Prostate gland (tissue), 2 donors: ENCODE measurements around the gene PALM3. TPM values are rescaled to one million over a fixed set of nuclear protein-coding genes. Genes with fewer than 3 reads are reported as not detected.
A peak's percentile ranks its signal among the peaks of the same experiment; 100 is the strongest.

ENCODE experiments used
- DNase-seq: peaks from one replicate; pipeline ENCODE4 v3.0.0-alpha.2; 2019; ENCODE audit warnings: low spot score
- H3K27ac ChIP-seq, 2 donors: fragments of 200-600 bp; sonication (generic); 2 replicates each; pipeline ENCODE4 v1.5.1; 2017 to 2019
- H3K27me3 ChIP-seq: fragments of 200-600 bp; sonication (generic); replicated peaks from 2 replicates; pipeline ENCODE4 v1.5.1; 2019; ENCODE audit not compliant: insufficient read depth
- H3K36me3 ChIP-seq, 2 donors: fragments of 200-600 bp; sonication (generic); 1 replicate in 1 of 2; 2 replicates in 1 of 2; pipeline versions ENCODE4 v1.5.1 to v1.8.1; 2017 to 2019
- H3K4me1 ChIP-seq: fragments of 200-600 bp; sonication (generic); replicated peaks from 2 replicates; pipeline ENCODE4 v1.5.1; 2019
- H3K4me3 ChIP-seq, 2 donors: fragments of 200-600 bp; sonication (generic); 2 replicates each; pipeline ENCODE4 v1.5.1; 2017 to 2019
- H3K9me3 ChIP-seq: fragments of 200-600 bp; sonication (generic); 2 replicates; pipeline ENCODE4 v1.5.1; 2017
- CTCF ChIP-seq, 4 experiments: fragments of 200-600 bp in 2 of 4; fragments of 450-650 bp in 2 of 4; sonication (generic) in 2 of 4; IDR thresholded peaks; 1 replicate in 3 of 4; 2 replicates in 1 of 4; pipeline ENCODE4 v1.5.1; 2016 to 2019; ENCODE audit warnings: antibody characterized with exemption in 4 of 4, mild to moderate bottlenecking in 2 of 4, moderate library complexity in 2 of 4
- POLR2A ChIP-seq: fragments of 450-650 bp; IDR thresholded peaks from one replicate; pipeline ENCODE4 v1.6.1; 2016; ENCODE audit warnings: antibody characterized with exemption, mild to moderate bottlenecking
- POLR2AphosphoS5 ChIP-seq: sonication (generic); formaldehyde crosslinking; IDR thresholded peaks from one replicate; pipeline ENCODE4 v1.6.1; 2017; ENCODE audit warnings: antibody characterized with exemption
- WGBS: methylation state at CpG from one replicate; pipeline ENCODE4 v1.1.5; 2018; 5-methylcytosine and 5-hydroxymethylcytosine counted together
- intact Hi-C: fragments of 100-400 bp; cut with DNase I; formaldehyde crosslinking; loops from one replicate; pipeline ENCODE4 v1.14.2; 2022
- total RNA-seq, 2 donors: library from RNA; depleted of rRNA; stranded (reverse); fragments of >200 nt; gene quantifications; one replicate each; pipeline ENCODE4 v1.1.0, GENCODE V29; 2016

The PALM3 gene
- total RNA-seq, 2 donors from 2014 or later = 1.8 to 16.1 TPM

- H3K4me3 ChIP-seq = no peak overlapping the region
- WGBS = 94% methylated on average over 2 of the region's 2 CpGs
- H3K4me1 ChIP-seq = no peaks in the 10 kb centered on the region
- H3K9me3 ChIP-seq = no peaks in the 10 kb centered on the region
- DNase-seq = no peak
- H3K36me3 ChIP-seq = no peaks in the 10 kb centered on the region
- intact Hi-C loops = no loop called here
- H3K27ac ChIP-seq = no peak overlapping the region
- H3K27me3 ChIP-seq = no peaks in the 10 kb centered on the region
- no peak for TF ChIP-seq POLR2A
- no peak for TF ChIP-seq CTCF (IDR thresholded peaks at IDR 0.05)
- TF ChIP-seq POLR2AphosphoS5 = no peak
Measured at GRCh38 chr19:14078411-14078810, 16.5 kb upstream of the PALM3 start.

- DNase-seq = peak; percentile 42
- Histone ChIP-seq H3K4me3 (peak overlapping the region; percentile 35 to 66), H3K27ac (peak overlapping the region; percentile 76 to 91), H3K27me3 (no peaks in the 10 kb centered on the region), H3K36me3 (no peaks in the 10 kb centered on the region), H3K9me3 (no peaks in the 10 kb centered on the region), H3K4me1 (peaks cover 13% of the 10 kb centered on the region)
- TF ChIP-seq CTCF (IDR thresholded peaks at IDR 0.05) (no peak), POLR2A (no peak), POLR2AphosphoS5 (no peak)
- 4% methylated on average over 43 of the region's 44 CpGs for WGBS
- intact Hi-C loops = loop anchor here (2.0 to 5.0 kb wide), 3 partner anchors 43 to 193 kb away; partner anchors contain the start of genes PRKACA and RFX1
Measured at GRCh38 chr19:14073925-14074838, 12.3 kb upstream of the PALM3 start.

GRCh38 chr19:14073261-14073924 is 11.5 kb upstream of the PALM3 start:
- Histone ChIP-seq H3K9me3 (no peaks in the 10 kb centered on the region), H3K4me3 (peak overlapping the region; percentile 35 to 66), H3K27ac (peak overlapping the region; percentile 76 to 91), H3K4me1 (peaks cover 13% of the 10 kb centered on the region), H3K27me3 (no peaks in the 10 kb centered on the region), H3K36me3 (no peaks in the 10 kb centered on the region)
- peak; percentile 53 for DNase-seq
- 2% methylated on average over 54 of the region's 106 CpGs for WGBS
- intact Hi-C loops = loop anchor here (2.0 to 5.0 kb wide), 3 partner anchors 44 to 193 kb away; partner anchors contain the start of genes PRKACA and RFX1
- TF ChIP-seq POLR2AphosphoS5 = no peak
- peak; percentile 57 for TF ChIP-seq POLR2A
- TF ChIP-seq CTCF (IDR thresholded peaks at IDR 0.05) = peak; percentile 13 to 93 (median 63)

GRCh38 chr19:14072535-14073260 is 10.8 kb upstream of the PALM3 start, which contains the start of gene MISP3:
TSS of gene MISP3 (plus strand) at chr19:14072786. CDS start at chr19:14073310, 524 bp downstream.
- no peak for TF ChIP-seq POLR2AphosphoS5
- no peak for TF ChIP-seq POLR2A
- no peak for TF ChIP-seq CTCF (IDR thresholded peaks at IDR 0.05)
- Histone ChIP-seq H3K27me3 (no peaks in the 10 kb centered on the region), H3K4me1 (peaks cover 13% of the 10 kb centered on the region), H3K4me3 (peak within 1 kb of the TSS; percentile 35 to 66), H3K36me3 (no peaks in the 10 kb centered on the region), H3K9me3 (no peaks in the 10 kb centered on the region), H3K27ac (peak within 1 kb of the TSS; percentile 76 to 91)
- WGBS = 2% methylated on average over 41 of the region's 51 CpGs
- intact Hi-C loops = loop anchor here (2.0 to 5.0 kb wide), 3 partner anchors 45 to 192 kb away; partner anchors contain the start of genes PRKACA and RFX1
- peak; percentile 36 for DNase-seq
